GM12878 (cell line): ENCODE results near the gene KRTAP5-4.

Source experiments
- BCL11A ChIP-seq: IDR thresholded peaks from 2 replicates; pipeline ENCODE4 v1.6.1; 2011; ENCODE audit warnings: low read depth, low read length
- CBX3 ChIP-seq: fragments of 200-600 bp; sonication (generic); IDR thresholded peaks from 2 replicates; pipeline ENCODE4 v1.6.1; 2016; ENCODE audit warnings: low read depth, borderline replicate concordance
- JUND ChIP-seq: IDR thresholded peaks from 2 replicates; pipeline ENCODE4 v1.6.1; 2012; ENCODE audit warnings: low read depth, mild to moderate bottlenecking, low read length, improper control_type of control experiment, moderate library complexity
- TBL1XR1 ChIP-seq: IDR thresholded peaks from 2 replicates; pipeline ENCODE4 v1.6.1; 2012; ENCODE audit warnings: low read depth, low read length, improper control_type of control experiment
- TF ChIP-seq, protein P1 (sequence below), 3 experiments: IDR thresholded peaks in 2 of 3; conservative IDR thresholded peaks in 1 of 3; 2 replicates each; pipeline ENCODE4 v1.5.1; 2011; ENCODE audit warnings: low read depth in 3 of 3, low read length in 3 of 3, mild to moderate bottlenecking in 3 of 3, control low read depth in 2 of 3, moderate library complexity in 2 of 3, inconsistent platforms in 1 of 3, mixed read lengths in 1 of 3; ENCODE audit not compliant: control insufficient read depth in 2 of 3, insufficient read depth in 1 of 3; ENCODE audit errors: extremely low read depth in 1 of 3
- TF ChIP-seq, protein P2 (sequence below): fragments of 450-650 bp; IDR thresholded peaks from 2 replicates; pipeline ENCODE4 v1.6.1; 2018; ENCODE audit warnings: borderline replicate concordance, mild to moderate bottlenecking; ENCODE audit not compliant: partially characterized antibody

DNA sequence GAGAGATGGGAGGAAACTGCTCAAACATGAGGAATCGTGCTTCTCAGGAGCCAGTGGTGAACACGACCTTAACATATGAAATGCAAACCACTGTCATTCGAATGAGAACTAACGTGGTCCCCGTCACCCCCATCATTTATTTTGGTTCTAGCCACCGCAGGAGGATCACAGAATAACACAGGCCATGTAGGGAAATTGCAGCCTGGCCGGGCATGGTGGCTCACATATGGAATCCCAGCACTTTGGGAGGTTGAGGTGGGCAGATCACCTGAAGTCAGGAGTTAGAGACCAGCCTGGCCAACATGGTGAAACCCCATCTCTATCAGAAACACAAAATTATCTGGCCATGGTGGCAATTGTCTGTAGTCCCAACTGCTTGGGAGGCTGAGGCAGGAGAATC is 34.7 kb upstream of the KRTAP5-4 start:
- TF ChIP-seq JUND = no peak
- TF ChIP-seq CBX3 = no peak
- no peak for TF ChIP-seq TBL1XR1
- TF ChIP-seq, protein P1, sequence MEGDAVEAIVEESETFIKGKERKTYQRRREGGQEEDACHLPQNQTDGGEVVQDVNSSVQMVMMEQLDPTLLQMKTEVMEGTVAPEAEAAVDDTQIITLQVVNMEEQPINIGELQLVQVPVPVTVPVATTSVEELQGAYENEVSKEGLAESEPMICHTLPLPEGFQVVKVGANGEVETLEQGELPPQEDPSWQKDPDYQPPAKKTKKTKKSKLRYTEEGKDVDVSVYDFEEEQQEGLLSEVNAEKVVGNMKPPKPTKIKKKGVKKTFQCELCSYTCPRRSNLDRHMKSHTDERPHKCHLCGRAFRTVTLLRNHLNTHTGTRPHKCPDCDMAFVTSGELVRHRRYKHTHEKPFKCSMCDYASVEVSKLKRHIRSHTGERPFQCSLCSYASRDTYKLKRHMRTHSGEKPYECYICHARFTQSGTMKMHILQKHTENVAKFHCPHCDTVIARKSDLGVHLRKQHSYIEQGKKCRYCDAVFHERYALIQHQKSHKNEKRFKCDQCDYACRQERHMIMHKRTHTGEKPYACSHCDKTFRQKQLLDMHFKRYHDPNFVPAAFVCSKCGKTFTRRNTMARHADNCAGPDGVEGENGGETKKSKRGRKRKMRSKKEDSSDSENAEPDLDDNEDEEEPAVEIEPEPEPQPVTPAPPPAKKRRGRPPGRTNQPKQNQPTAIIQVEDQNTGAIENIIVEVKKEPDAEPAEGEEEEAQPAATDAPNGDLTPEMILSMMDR (IDR thresholded peaks at IDR 0.05 in 2 of 3, conservative IDR thresholded peaks at IDR 0.05 in 1 of 3; ENCODE audit: control insufficient read depth in 2 of 3, extremely low read depth in 1 of 3, insufficient read depth in 1 of 3, low read depth in 3 of 3, low read length in 3 of 3) = no peak
- TF ChIP-seq, protein P2, sequence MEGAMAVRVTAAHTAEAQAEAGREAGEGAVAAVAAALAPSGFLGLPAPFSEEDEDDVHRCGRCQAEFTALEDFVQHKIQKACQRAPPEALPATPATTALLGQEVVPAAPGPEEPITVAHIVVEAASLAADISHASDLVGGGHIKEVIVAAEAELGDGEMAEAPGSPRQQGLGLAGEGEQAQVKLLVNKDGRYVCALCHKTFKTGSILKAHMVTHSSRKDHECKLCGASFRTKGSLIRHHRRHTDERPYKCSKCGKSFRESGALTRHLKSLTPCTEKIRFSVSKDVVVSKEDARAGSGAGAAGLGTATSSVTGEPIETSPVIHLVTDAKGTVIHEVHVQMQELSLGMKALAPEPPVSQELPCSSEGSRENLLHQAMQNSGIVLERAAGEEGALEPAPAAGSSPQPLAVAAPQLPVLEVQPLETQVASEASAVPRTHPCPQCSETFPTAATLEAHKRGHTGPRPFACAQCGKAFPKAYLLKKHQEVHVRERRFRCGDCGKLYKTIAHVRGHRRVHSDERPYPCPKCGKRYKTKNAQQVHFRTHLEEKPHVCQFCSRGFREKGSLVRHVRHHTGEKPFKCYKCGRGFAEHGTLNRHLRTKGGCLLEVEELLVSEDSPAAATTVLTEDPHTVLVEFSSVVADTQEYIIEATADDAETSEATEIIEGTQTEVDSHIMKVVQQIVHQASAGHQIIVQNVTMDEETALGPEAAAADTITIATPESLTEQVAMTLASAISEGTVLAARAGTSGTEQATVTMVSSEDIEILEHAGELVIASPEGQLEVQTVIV = no peak
- TF ChIP-seq BCL11A = no peak
